HL-60 (cell line): ENCODE results near the gene OR6B1.
"Not testable (repeated sequence)": the region's sequence is repeated elsewhere in the genome, so short reads cannot be mapped to it uniquely, and the experiment has no call there.

Experiments used
- DNase-seq, 2 experiments: peaks; one replicate each; pipeline ENCODE4 v3.0.0-alpha.2; 2010 to 2020; ENCODE audit warnings: low read depth in 1 of 2, low spot score in 1 of 2
- H3K27ac ChIP-seq: fragments of 250-450 bp; sonication (Bioruptor Pico); replicated peaks from 2 replicates; pipeline ENCODE4 v1.5.1; 2020; ENCODE audit warnings: mild to moderate bottlenecking, moderate library complexity
- H3K27me3 ChIP-seq: fragments of 250-450 bp; sonication (Bioruptor Pico); 2 replicates; pipeline ENCODE4 v1.5.1; 2021; ENCODE audit warnings: mild to moderate bottlenecking, moderate library complexity; ENCODE audit not compliant: insufficient read depth, poor library complexity, severe bottlenecking
- H3K4me3 ChIP-seq: replicated peaks from 2 replicates; pipeline ENCODE4 v1.5.1; 2011; ENCODE audit warnings: mild to moderate bottlenecking, control low read depth, low read length; ENCODE audit not compliant: insufficient read depth
- GABPA ChIP-seq: IDR thresholded peaks from 2 replicates; pipeline ENCODE4 v1.6.1; 2012; ENCODE audit warnings: low read depth
- POLR2AphosphoS5 ChIP-seq: IDR thresholded peaks from 2 replicates; pipeline ENCODE4 v1.6.1; 2012; ENCODE audit warnings: low read depth
- SPI1 ChIP-seq: IDR thresholded peaks from 2 replicates; pipeline ENCODE4 v1.6.1; 2012; ENCODE audit warnings: low read depth, mild to moderate bottlenecking, borderline replicate concordance
- TF ChIP-seq, protein P1 (sequence below): IDR thresholded peaks from 2 replicates; pipeline ENCODE4 v1.6.1; 2012; ENCODE audit warnings: low read depth; ENCODE audit not compliant: insufficient replicate concordance
- TF ChIP-seq, protein P2 (sequence below): IDR thresholded peaks from one replicate; pipeline ENCODE4 v1.5.1; 2011; ENCODE audit warnings: low read length, control low read depth, inconsistent platforms; ENCODE audit not compliant: insufficient read depth

Gene OR6B1

DNA sequence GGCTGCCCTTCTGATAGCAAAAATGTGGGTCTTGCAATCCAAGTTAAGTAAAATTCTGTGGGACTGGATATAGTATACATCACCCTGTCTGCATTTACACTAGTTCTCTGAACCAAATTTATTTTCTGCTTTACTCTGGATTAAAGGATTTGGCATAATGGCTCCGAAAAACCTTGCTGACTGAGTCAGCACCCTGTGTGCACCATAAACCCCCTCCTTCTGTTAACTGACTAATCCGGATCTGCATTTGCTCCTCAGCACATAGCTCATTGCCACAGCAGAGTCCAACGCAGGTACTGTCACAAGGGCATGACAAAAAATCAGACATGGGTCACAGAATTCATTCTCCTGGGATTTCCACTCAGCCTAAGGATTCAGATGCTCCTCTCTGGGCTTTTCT, 50.0 kb downstream of the OR6B1 start:
- TF ChIP-seq GABPA = no peak
- TF ChIP-seq, protein P1, sequence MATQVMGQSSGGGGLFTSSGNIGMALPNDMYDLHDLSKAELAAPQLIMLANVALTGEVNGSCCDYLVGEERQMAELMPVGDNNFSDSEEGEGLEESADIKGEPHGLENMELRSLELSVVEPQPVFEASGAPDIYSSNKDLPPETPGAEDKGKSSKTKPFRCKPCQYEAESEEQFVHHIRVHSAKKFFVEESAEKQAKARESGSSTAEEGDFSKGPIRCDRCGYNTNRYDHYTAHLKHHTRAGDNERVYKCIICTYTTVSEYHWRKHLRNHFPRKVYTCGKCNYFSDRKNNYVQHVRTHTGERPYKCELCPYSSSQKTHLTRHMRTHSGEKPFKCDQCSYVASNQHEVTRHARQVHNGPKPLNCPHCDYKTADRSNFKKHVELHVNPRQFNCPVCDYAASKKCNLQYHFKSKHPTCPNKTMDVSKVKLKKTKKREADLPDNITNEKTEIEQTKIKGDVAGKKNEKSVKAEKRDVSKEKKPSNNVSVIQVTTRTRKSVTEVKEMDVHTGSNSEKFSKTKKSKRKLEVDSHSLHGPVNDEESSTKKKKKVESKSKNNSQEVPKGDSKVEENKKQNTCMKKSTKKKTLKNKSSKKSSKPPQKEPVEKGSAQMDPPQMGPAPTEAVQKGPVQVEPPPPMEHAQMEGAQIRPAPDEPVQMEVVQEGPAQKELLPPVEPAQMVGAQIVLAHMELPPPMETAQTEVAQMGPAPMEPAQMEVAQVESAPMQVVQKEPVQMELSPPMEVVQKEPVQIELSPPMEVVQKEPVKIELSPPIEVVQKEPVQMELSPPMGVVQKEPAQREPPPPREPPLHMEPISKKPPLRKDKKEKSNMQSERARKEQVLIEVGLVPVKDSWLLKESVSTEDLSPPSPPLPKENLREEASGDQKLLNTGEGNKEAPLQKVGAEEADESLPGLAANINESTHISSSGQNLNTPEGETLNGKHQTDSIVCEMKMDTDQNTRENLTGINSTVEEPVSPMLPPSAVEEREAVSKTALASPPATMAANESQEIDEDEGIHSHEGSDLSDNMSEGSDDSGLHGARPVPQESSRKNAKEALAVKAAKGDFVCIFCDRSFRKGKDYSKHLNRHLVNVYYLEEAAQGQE = no peak
- no peak for TF ChIP-seq POLR2AphosphoS5
- TF ChIP-seq SPI1 = no peak
- TF ChIP-seq, protein P2, sequence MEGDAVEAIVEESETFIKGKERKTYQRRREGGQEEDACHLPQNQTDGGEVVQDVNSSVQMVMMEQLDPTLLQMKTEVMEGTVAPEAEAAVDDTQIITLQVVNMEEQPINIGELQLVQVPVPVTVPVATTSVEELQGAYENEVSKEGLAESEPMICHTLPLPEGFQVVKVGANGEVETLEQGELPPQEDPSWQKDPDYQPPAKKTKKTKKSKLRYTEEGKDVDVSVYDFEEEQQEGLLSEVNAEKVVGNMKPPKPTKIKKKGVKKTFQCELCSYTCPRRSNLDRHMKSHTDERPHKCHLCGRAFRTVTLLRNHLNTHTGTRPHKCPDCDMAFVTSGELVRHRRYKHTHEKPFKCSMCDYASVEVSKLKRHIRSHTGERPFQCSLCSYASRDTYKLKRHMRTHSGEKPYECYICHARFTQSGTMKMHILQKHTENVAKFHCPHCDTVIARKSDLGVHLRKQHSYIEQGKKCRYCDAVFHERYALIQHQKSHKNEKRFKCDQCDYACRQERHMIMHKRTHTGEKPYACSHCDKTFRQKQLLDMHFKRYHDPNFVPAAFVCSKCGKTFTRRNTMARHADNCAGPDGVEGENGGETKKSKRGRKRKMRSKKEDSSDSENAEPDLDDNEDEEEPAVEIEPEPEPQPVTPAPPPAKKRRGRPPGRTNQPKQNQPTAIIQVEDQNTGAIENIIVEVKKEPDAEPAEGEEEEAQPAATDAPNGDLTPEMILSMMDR = no peak
- no peak overlapping the region for H3K4me3 ChIP-seq
- no peaks in the 10 kb centered on the region for H3K27me3 ChIP-seq
- no peak for DNase-seq
- H3K27ac ChIP-seq = no peak overlapping the region

DNA sequence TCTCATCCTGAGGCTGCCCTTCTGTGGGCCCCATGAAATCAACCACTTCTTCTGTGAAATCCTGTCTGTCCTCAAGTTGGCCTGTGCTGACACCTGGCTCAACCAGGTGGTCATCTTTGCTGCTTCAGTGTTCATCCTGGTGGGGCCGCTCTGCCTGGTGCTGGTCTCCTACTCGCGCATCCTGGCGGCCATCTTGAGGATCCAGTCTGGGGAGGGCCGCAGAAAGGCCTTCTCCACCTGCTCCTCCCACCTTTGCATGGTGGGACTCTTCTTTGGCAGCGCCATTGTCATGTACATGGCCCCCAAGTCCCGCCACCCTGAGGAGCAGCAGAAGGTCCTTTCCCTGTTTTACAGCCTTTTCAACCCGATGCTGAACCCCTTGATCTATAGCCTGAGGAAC, 50.8 kb downstream of the OR6B1 start:
- not testable (repeated sequence) for H3K27ac ChIP-seq, H3K4me3 ChIP-seq, H3K27me3 ChIP-seq, DNase-seq

DNA sequence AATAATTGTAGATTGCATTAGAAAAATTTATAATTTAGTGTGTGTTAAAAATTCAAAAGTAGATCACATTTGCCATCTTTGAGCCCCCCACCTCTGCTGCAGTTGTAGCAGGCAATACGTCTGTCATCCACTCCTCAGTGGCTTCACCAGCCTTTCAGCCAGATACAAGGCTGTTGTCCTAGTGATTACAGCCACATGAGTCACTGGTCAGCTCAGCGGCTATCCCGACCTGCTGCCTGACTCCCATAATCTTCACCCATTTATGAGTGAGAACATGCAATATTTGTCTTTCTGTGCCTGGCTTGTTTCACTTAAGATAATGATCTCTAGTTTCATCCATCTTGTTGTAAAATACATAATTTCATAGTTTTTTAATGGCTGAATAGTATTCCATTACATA, 57.8 kb downstream of the OR6B1 start:
- H3K27ac ChIP-seq = no peak overlapping the region
- TF ChIP-seq POLR2AphosphoS5 (no peak), GABPA (no peak), SPI1 (no peak)
- TF ChIP-seq, protein P2 = no peak
- TF ChIP-seq, protein P1 = no peak
- H3K27me3 ChIP-seq = no peaks in the 10 kb centered on the region
- DNase-seq = no peak
- no peak overlapping the region for H3K4me3 ChIP-seq
